NCI-H1048 (cell line): ENCODE results near the gene TIMM9.
A peak's percentile ranks its signal among the peaks of the same experiment; 100 is the strongest.
"Not testable (repeated sequence)": the region's sequence is repeated elsewhere in the genome, so short reads cannot be mapped to it uniquely, and the experiment has no call there.

Experiments used
- DNase-seq: peaks from one replicate; lab custom pipeline; 2025; lab: John Stamatoyannopoulos, UW

Gene TIMM9

GRCh38 chr14:58398495-58398894 is 28.8 kb downstream of the TIMM9 start:
- DNase-seq = no peak

GRCh38 chr14:58397156-58397555 is 30.2 kb downstream of the TIMM9 start:
- DNase-seq = no peak

GRCh38 chr14:58395812-58396788 is 31.2 kb downstream of the TIMM9 start, which contains the start of gene TOMM20L:
Gene TOMM20L, plus strand, starts transcription at chr14:58395930. Its CDS starts 28 bp downstream, at chr14:58395958.
- DNase-seq = peak; percentile 31

GRCh38 chr14:58395562-58395811 is 31.8 kb downstream of the TIMM9 start:
- DNase-seq = no peak

GRCh38 chr14:58390830-58391229 is 36.5 kb downstream of the TIMM9 start:
- DNase-seq = no peak

GRCh38 chr14:58376791-58377190 is 50.5 kb downstream of the TIMM9 start:
- DNase-seq = no peak

- no peak for DNase-seq
Observed at GRCh38 chr14:58368956-58369355, 58.4 kb downstream of the TIMM9 start.

- no peak for DNase-seq
Observed at GRCh38 chr14:58367296-58367695, 60.0 kb downstream of the TIMM9 start.

- DNase-seq = no peak
Observed at GRCh38 chr14:58364316-58364715, 63.0 kb downstream of the TIMM9 start.

GRCh38 chr14:58362798-58363412 is 64.4 kb downstream of the TIMM9 start:
- no peak for DNase-seq

GRCh38 chr14:58362272-58362671 is 65.1 kb downstream of the TIMM9 start:
- not testable (repeated sequence) for DNase-seq
